Heart left ventricle (tissue), 13 donors: ENCODE results near the gene MEGF9.

Experiments used
- CTCF ChIP-seq, 12 donors: fragments of 200-600 bp; sonication (generic) in 4 of 12; IDR thresholded peaks; one replicate each; pipeline versions ENCODE4 v1.5.0 to v1.8.0; 2018 to 2022; ENCODE audit warnings: antibody characterized with exemption in 12 of 12, mild to moderate bottlenecking in 5 of 12
- POLR2A ChIP-seq, 2 donors: fragments of 450-650 bp; IDR thresholded peaks; one replicate each; pipeline ENCODE4 v1.6.1; 2017; ENCODE audit warnings: antibody characterized with exemption in 2 of 2, mild to moderate bottlenecking in 2 of 2, moderate library complexity in 2 of 2
- donor health status: ischemic (EF 13 %, LVEDD 7.1; RV severe dilation, severe dysfunction).
- donor health status: DM: no; HTN: yes; CAD: no.
- donor health status: DM: no; HTN: no; CAD: no.
- donor health status: ischemic (EF 25% LVEDD 6.9; RV normal size, moderate dysfunction).
- donor health status: ischemic (EF 25% LVEDD 5.7; RV mildly dilated, moderate dysfunction).
- donor health status: ischemic (EF 35%, LVEDD 5.7; RV mildly dilated, moderate dysfunction).
- donor health status: nonischemic (EF 11% LVEDD 7.7; RV severe dilation, severe dysfunction).
- donor health status: DM: yes; HTN: yes; CAD: no.
- donor health status: PGD.
- donor health status: ischemic (EF 29% LVEDD 5.4; RV normal size, mild dysfunction).
- donor health status: nonischemic (EF 23%, LVEDD 6.1; RV moderate dilation, normal function).

- TF ChIP-seq CTCF (IDR thresholded peaks at IDR 0.05) (no peak), POLR2A (IDR thresholded peaks at IDR 0.05) (no peak)
These were observed 25.9 kb upstream of the MEGF9 start for GRCh38 chr9:120740132-120740531.
